ENCODE data around the gene SLC25A12. TPM values are rescaled to one million over a fixed set of nuclear protein-coding genes. Genes with fewer than 3 reads are reported as not detected.

SLC25A12 gene
- total RNA-seq, 1 donor from 2014 or later = 30.4 TPM

- H3K27ac Mint-ChIP-seq (ENCODE audit: unreplicated experiment) = no peak overlapping the region
- H3K4me3 Mint-ChIP-seq (ENCODE audit: unreplicated experiment) = no peak overlapping the region
- no peaks in the 10 kb centered on the region for H3K27me3 Mint-ChIP-seq (ENCODE audit: unreplicated experiment)
- no peak for DNase-seq
- H3K9me3 Mint-ChIP-seq (ENCODE audit: unreplicated experiment) = peaks cover 1% of the 10 kb centered on the region
- TF ChIP-seq CTCF (IDR thresholded peaks at IDR 0.05; ENCODE audit: partially characterized antibody, unreplicated experiment) = no peak
- peaks cover 5% of the 10 kb centered on the region for H3K4me1 Mint-ChIP-seq (ENCODE audit: low read depth, unreplicated experiment)
- no peaks in the 10 kb centered on the region for H3K36me3 Mint-ChIP-seq (ENCODE audit: unreplicated experiment)
Measured at GRCh38 chr2:171883275-171883893, 10.7 kb downstream of the SLC25A12 start.

GRCh38 chr2:171882089-171882769 lies 11.8 kb downstream of the SLC25A12 start:
- H3K9me3 Mint-ChIP-seq (ENCODE audit: unreplicated experiment) = peaks cover 1% of the 10 kb centered on the region
- H3K4me3 Mint-ChIP-seq (ENCODE audit: unreplicated experiment) = no peak overlapping the region
- no peak overlapping the region for H3K27ac Mint-ChIP-seq (ENCODE audit: unreplicated experiment)
- H3K36me3 Mint-ChIP-seq (ENCODE audit: unreplicated experiment) = no peaks in the 10 kb centered on the region
- DNase-seq = no peak
- no peak for TF ChIP-seq CTCF (IDR thresholded peaks at IDR 0.05; ENCODE audit: partially characterized antibody, unreplicated experiment)
- H3K27me3 Mint-ChIP-seq (ENCODE audit: unreplicated experiment) = no peaks in the 10 kb centered on the region
- peaks cover 5% of the 10 kb centered on the region for H3K4me1 Mint-ChIP-seq (ENCODE audit: low read depth, unreplicated experiment)

- H3K4me3 Mint-ChIP-seq (ENCODE audit: unreplicated experiment) = no peak overlapping the region
- no peaks in the 10 kb centered on the region for H3K36me3 Mint-ChIP-seq (ENCODE audit: unreplicated experiment)
- H3K9me3 Mint-ChIP-seq (ENCODE audit: unreplicated experiment) = peaks cover 1% of the 10 kb centered on the region
- H3K4me1 Mint-ChIP-seq (ENCODE audit: low read depth, unreplicated experiment) = peaks cover 5% of the 10 kb centered on the region
- H3K27me3 Mint-ChIP-seq (ENCODE audit: unreplicated experiment) = no peaks in the 10 kb centered on the region
- no peak for DNase-seq
- no peak for TF ChIP-seq CTCF (IDR thresholded peaks at IDR 0.05; ENCODE audit: partially characterized antibody, unreplicated experiment)
- H3K27ac Mint-ChIP-seq (ENCODE audit: unreplicated experiment) = no peak overlapping the region
Measured at GRCh38 chr2:171880774-171881173, 13.3 kb downstream of the SLC25A12 start.

GRCh38 chr2:171879865-171880264 lies 14.2 kb downstream of the SLC25A12 start:
- Mint-ChIP-seq H3K36me3 (ENCODE audit: unreplicated experiment) (peaks cover 5% of the 10 kb centered on the region), H3K4me1 (ENCODE audit: low read depth, unreplicated experiment) (peaks cover 5% of the 10 kb centered on the region), H3K9me3 (ENCODE audit: unreplicated experiment) (peaks cover 1% of the 10 kb centered on the region), H3K27ac (ENCODE audit: unreplicated experiment) (no peak overlapping the region), H3K27me3 (ENCODE audit: unreplicated experiment) (no peaks in the 10 kb centered on the region), H3K4me3 (ENCODE audit: unreplicated experiment) (no peak overlapping the region)
- no peak for TF ChIP-seq CTCF (IDR thresholded peaks at IDR 0.05; ENCODE audit: partially characterized antibody, unreplicated experiment)
- DNase-seq = no peak

- H3K9me3 Mint-ChIP-seq (ENCODE audit: unreplicated experiment) = peaks cover 1% of the 10 kb centered on the region
- peaks cover 5% of the 10 kb centered on the region for H3K36me3 Mint-ChIP-seq (ENCODE audit: unreplicated experiment)
- H3K27ac Mint-ChIP-seq (ENCODE audit: unreplicated experiment) = no peak overlapping the region
- DNase-seq = no peak
- H3K27me3 Mint-ChIP-seq (ENCODE audit: unreplicated experiment) = no peaks in the 10 kb centered on the region
- H3K4me1 Mint-ChIP-seq (ENCODE audit: low read depth, unreplicated experiment) = peaks cover 5% of the 10 kb centered on the region
- no peak for TF ChIP-seq CTCF (IDR thresholded peaks at IDR 0.05; ENCODE audit: partially characterized antibody, unreplicated experiment)
- no peak overlapping the region for H3K4me3 Mint-ChIP-seq (ENCODE audit: unreplicated experiment)
Measured at GRCh38 chr2:171878481-171878993, 15.5 kb downstream of the SLC25A12 start.

All from glutamatergic neuron (in vitro differentiated cells).